COR-L47 (cell line): ENCODE results near the gene REEP3.

Experiments used
- DNase-seq: peaks from one replicate; lab custom pipeline; 2025; lab: John Stamatoyannopoulos, UW

Gene REEP3

GRCh38 chr10:63506554-63506953 lies 14.6 kb upstream of the REEP3 start:
- DNase-seq = no peak

- DNase-seq = no peak
These were observed 6.0 kb upstream of the REEP3 start for GRCh38 chr10:63515002-63515763.

GRCh38 chr10:63516207-63516606 lies 5.0 kb upstream of the REEP3 start:
- no peak for DNase-seq

- DNase-seq = no peak
These were observed 2.4 kb upstream of the REEP3 start for GRCh38 chr10:63518690-63519288.

- peak; percentile 95 for DNase-seq
These were observed 445 bp downstream of the REEP3 start for GRCh38 chr10:63521416-63522276.

- DNase-seq = peak; percentile 61
These were observed 1.1 kb downstream of the REEP3 start for GRCh38 chr10:63522277-63522687.

- DNase-seq = no peak
These were observed 1.8 kb downstream of the REEP3 start for GRCh38 chr10:63522995-63523394.

- no peak for DNase-seq
These were observed 3.8 kb downstream of the REEP3 start for GRCh38 chr10:63525021-63525420.

- DNase-seq = no peak
These were observed 6.2 kb downstream of the REEP3 start for GRCh38 chr10:63527401-63527800.

- DNase-seq = no peak
These were observed 7.0 kb downstream of the REEP3 start for GRCh38 chr10:63528084-63528744.

GRCh38 chr10:63530409-63530808 lies 9.2 kb downstream of the REEP3 start:
- no peak for DNase-seq

GRCh38 chr10:63534723-63535122 lies 13.5 kb downstream of the REEP3 start:
- no peak for DNase-seq

GRCh38 chr10:63536698-63537097 lies 15.5 kb downstream of the REEP3 start:
- DNase-seq = no peak

- DNase-seq = no peak
These were observed 16.3 kb downstream of the REEP3 start for GRCh38 chr10:63537536-63537935.

- no peak for DNase-seq
These were observed 18.2 kb downstream of the REEP3 start for GRCh38 chr10:63539377-63539776.

GRCh38 chr10:63539994-63540393 lies 18.8 kb downstream of the REEP3 start:
- DNase-seq = no peak

- DNase-seq = no peak
These were observed 21.8 kb downstream of the REEP3 start for GRCh38 chr10:63542835-63543575.

GRCh38 chr10:63543576-63543962 lies 22.4 kb downstream of the REEP3 start:
- DNase-seq = no peak

GRCh38 chr10:63544418-63544817 lies 23.2 kb downstream of the REEP3 start:
- DNase-seq = no peak

- DNase-seq = no peak
These were observed 26.6 kb downstream of the REEP3 start for GRCh38 chr10:63547628-63548360.

GRCh38 chr10:63548860-63549259 lies 27.7 kb downstream of the REEP3 start:
- DNase-seq = no peak
